HEK293T (cell line): ENCODE data around the gene CRISP2.

Source experiments
- BHLHE40 ChIP-seq: fragments of 450-650 bp; IDR thresholded peaks from 2 replicates; pipeline ENCODE4 v1.6.1; 2016; ENCODE audit warnings: mild to moderate bottlenecking, moderate library complexity, borderline replicate concordance
- CTBP1 ChIP-seq: fragments of 450-650 bp; IDR thresholded peaks from 2 replicates; pipeline ENCODE4 v1.6.1; 2016; ENCODE audit warnings: borderline replicate concordance
- ELF4 ChIP-seq: fragments of 450-650 bp; IDR thresholded peaks from 2 replicates; pipeline ENCODE4 v1.6.1; 2017; ENCODE audit warnings: antibody characterized with exemption
- FOXK2 ChIP-seq: fragments of 450-650 bp; IDR thresholded peaks from 2 replicates; pipeline ENCODE4 v1.6.1; 2016; ENCODE audit warnings: mild to moderate bottlenecking
- FOXM1 ChIP-seq: fragments of 450-650 bp; IDR thresholded peaks from 2 replicates; pipeline ENCODE4 v1.6.1; 2017; ENCODE audit warnings: mild to moderate bottlenecking, borderline replicate concordance
- HDGF ChIP-seq: fragments of 450-650 bp; IDR thresholded peaks from 2 replicates; pipeline ENCODE4 v1.6.1; 2017; ENCODE audit warnings: antibody characterized with exemption, borderline replicate concordance
- L3MBTL2 ChIP-seq: fragments of 450-650 bp; conservative IDR thresholded peaks from 2 replicates; pipeline ENCODE4 v1.6.1; 2016; ENCODE audit warnings: mild to moderate bottlenecking
- LEF1 ChIP-seq: fragments of 450-650 bp; IDR thresholded peaks from 2 replicates; pipeline ENCODE4 v1.6.1; 2017; ENCODE audit warnings: mild to moderate bottlenecking, borderline replicate concordance
- NFRKB ChIP-seq: fragments of 450-650 bp; IDR thresholded peaks from 2 replicates; pipeline ENCODE4 v1.6.1; 2016; ENCODE audit warnings: mild to moderate bottlenecking, moderate library complexity
- PKNOX1 ChIP-seq: fragments of 450-650 bp; IDR thresholded peaks from 2 replicates; pipeline ENCODE4 v1.6.1; 2016
- SP1 ChIP-seq: fragments of 450-650 bp; IDR thresholded peaks from 2 replicates; pipeline ENCODE4 v1.6.1; 2017
- SUZ12 ChIP-seq: fragments of 450-650 bp; IDR thresholded peaks from 2 replicates; pipeline ENCODE4 v1.6.1; 2016; ENCODE audit warnings: mild to moderate bottlenecking
- TARDBP ChIP-seq: fragments of 450-650 bp; IDR thresholded peaks from 2 replicates; pipeline ENCODE4 v1.6.1; 2016

GRCh38 chr6:49730251-49730650 is 16.9 kb upstream of the CRISP2 start:
- TF ChIP-seq TARDBP: no peak
- TF ChIP-seq FOXM1: no peak
- TF ChIP-seq FOXK2: no peak
- TF ChIP-seq L3MBTL2: no peak
- TF ChIP-seq BHLHE40: no peak
- no peak for TF ChIP-seq HDGF
- TF ChIP-seq SUZ12: no peak
- no peak for TF ChIP-seq SP1
- TF ChIP-seq PKNOX1: no peak
- TF ChIP-seq ELF4: no peak
- no peak for TF ChIP-seq LEF1
- no peak for TF ChIP-seq NFRKB
- TF ChIP-seq CTBP1: no peak
